Loucy (cell line): ENCODE results near the gene C15orf39.
"Not testable (repeated sequence)": the region's sequence is repeated elsewhere in the genome, so short reads cannot be mapped to it uniquely, and the experiment has no call there.

Experiments
- H2AFZ ChIP-seq: fragments of 200-600 bp; sonication (generic); 2 replicates; pipeline ENCODE4 v1.6.0; 2016; ENCODE audit warnings: antibody characterized with exemption, mild to moderate bottlenecking, low read length, moderate library complexity
- H3F3A ChIP-seq: fragments of 200-600 bp; 2 replicates; pipeline ENCODE4 v1.6.0; 2016; ENCODE audit warnings: antibody characterized with exemption, low read depth, mild to moderate bottlenecking
- H3K27me3 ChIP-seq: fragments of 200-600 bp; sonication (generic); 2 replicates; pipeline ENCODE4 v1.6.1; 2014; ENCODE audit warnings: low read length, mild to moderate bottlenecking; ENCODE audit not compliant: insufficient read depth, poor library complexity, severe bottlenecking
- H3K36me3 ChIP-seq: fragments of 200-600 bp; sonication (generic); 2 replicates; pipeline ENCODE4 v1.6.1; 2016; ENCODE audit warnings: low read length; ENCODE audit not compliant: insufficient read depth
- H3K4me1 ChIP-seq: fragments of 200-600 bp; sonication (generic); 2 replicates; pipeline ENCODE4 v1.5.1; 2014; ENCODE audit warnings: low read length, mild to moderate bottlenecking; ENCODE audit not compliant: insufficient read depth, poor library complexity, severe bottlenecking
- H3K4me2 ChIP-seq: fragments of 200-600 bp; sonication (generic); 2 replicates; pipeline ENCODE4 v1.6.0; 2014; ENCODE audit warnings: antibody characterized with exemption, low read length, low read depth, mild to moderate bottlenecking; ENCODE audit not compliant: poor library complexity, severe bottlenecking
- H3K4me3 ChIP-seq: fragments of 200-600 bp; sonication (generic); 2 replicates; pipeline ENCODE4 v1.5.1; 2014; ENCODE audit warnings: low read length, mild to moderate bottlenecking, mixed read lengths; ENCODE audit not compliant: poor library complexity, severe bottlenecking
- H3K79me2 ChIP-seq: fragments of 200-600 bp; sonication (generic); 2 replicates; pipeline ENCODE4 v1.6.1; 2014; ENCODE audit warnings: low read length; ENCODE audit not compliant: insufficient read depth
- H3K9ac ChIP-seq: fragments of 200-600 bp; sonication (generic); 2 replicates; pipeline ENCODE4 v1.6.0; 2014; ENCODE audit warnings: mild to moderate bottlenecking, low read depth, low read length, moderate library complexity; ENCODE audit not compliant: poor library complexity, severe bottlenecking
- H3K9me2 ChIP-seq: fragments of 200-600 bp; sonication (generic); replicated peaks from 2 replicates; pipeline ENCODE4 v1.6.1; 2016; ENCODE audit warnings: low read depth, low read length, mixed read lengths
- H3K9me3 ChIP-seq: fragments of 200-600 bp; sonication (generic); 2 replicates; pipeline ENCODE4 v1.6.1; 2014; ENCODE audit warnings: mild to moderate bottlenecking, antibody characterized with exemption, low read length, low read depth; ENCODE audit not compliant: insufficient read depth
- H4K20me1 ChIP-seq: fragments of 200-600 bp; sonication (generic); 2 replicates; pipeline ENCODE4 v1.6.0; 2014; ENCODE audit warnings: antibody characterized with exemption, low read length, mild to moderate bottlenecking; ENCODE audit not compliant: insufficient read depth, poor library complexity, severe bottlenecking
- EZH2phosphoT487 ChIP-seq: fragments of 200-600 bp; IDR thresholded peaks from 2 replicates; pipeline ENCODE4 v1.6.1; 2018; ENCODE audit warnings: antibody characterized with exemption, mild to moderate bottlenecking, moderate library complexity, borderline replicate concordance
- TF ChIP-seq, protein P1 (sequence below): fragments of 200-600 bp; sonication (generic); conservative IDR thresholded peaks from 2 replicates; pipeline ENCODE4 v1.5.1; 2014; ENCODE audit warnings: mild to moderate bottlenecking, antibody characterized with exemption, low read length

Gene C15orf39

GRCh38 chr15:75223688-75224087, 22.0 kb downstream of the C15orf39 start:
- Histone ChIP-seq H2AFZ (no peak overlapping the region), H3K4me1 (no peaks in the 10 kb centered on the region), H3K27me3 (no peaks in the 10 kb centered on the region), H3K4me2 (no peak overlapping the region), H3K36me3 (no peaks in the 10 kb centered on the region), H3K4me3 (no peak overlapping the region), H3F3A (no peaks in the 10 kb centered on the region), H3K9ac (no peak overlapping the region), H3K9me3 (no peaks in the 10 kb centered on the region), H3K9me2 (no peaks in the 10 kb centered on the region), H3K79me2 (no peaks in the 10 kb centered on the region), H4K20me1 (no peaks in the 10 kb centered on the region)
- TF ChIP-seq, protein P1, sequence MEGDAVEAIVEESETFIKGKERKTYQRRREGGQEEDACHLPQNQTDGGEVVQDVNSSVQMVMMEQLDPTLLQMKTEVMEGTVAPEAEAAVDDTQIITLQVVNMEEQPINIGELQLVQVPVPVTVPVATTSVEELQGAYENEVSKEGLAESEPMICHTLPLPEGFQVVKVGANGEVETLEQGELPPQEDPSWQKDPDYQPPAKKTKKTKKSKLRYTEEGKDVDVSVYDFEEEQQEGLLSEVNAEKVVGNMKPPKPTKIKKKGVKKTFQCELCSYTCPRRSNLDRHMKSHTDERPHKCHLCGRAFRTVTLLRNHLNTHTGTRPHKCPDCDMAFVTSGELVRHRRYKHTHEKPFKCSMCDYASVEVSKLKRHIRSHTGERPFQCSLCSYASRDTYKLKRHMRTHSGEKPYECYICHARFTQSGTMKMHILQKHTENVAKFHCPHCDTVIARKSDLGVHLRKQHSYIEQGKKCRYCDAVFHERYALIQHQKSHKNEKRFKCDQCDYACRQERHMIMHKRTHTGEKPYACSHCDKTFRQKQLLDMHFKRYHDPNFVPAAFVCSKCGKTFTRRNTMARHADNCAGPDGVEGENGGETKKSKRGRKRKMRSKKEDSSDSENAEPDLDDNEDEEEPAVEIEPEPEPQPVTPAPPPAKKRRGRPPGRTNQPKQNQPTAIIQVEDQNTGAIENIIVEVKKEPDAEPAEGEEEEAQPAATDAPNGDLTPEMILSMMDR: no peak
- no peak for TF ChIP-seq EZH2phosphoT487

DNA sequence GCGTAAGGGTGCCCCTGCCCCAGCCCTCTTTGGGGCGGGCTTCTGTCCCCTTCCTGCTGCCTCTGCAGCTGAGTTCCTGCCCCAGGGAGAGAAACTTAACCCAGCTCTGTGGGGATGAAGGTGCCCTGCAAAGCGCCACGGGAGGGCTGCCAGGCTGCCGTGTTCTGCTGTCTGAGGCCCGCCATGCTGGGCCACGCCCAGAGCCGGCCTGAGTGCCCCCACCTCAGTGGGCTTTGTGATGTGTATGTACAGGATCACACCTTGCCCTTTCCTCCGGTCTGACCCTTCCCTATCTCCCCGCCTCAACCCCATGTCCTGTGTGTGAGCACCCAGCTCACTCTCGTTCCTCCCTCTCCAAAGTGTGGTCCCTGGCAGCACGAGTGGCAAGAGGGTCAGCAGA, 22.6 kb downstream of the C15orf39 start:
- Histone ChIP-seq H3K4me3 (no peak overlapping the region), H4K20me1 (no peaks in the 10 kb centered on the region), H3K27me3 (no peaks in the 10 kb centered on the region)

DNA sequence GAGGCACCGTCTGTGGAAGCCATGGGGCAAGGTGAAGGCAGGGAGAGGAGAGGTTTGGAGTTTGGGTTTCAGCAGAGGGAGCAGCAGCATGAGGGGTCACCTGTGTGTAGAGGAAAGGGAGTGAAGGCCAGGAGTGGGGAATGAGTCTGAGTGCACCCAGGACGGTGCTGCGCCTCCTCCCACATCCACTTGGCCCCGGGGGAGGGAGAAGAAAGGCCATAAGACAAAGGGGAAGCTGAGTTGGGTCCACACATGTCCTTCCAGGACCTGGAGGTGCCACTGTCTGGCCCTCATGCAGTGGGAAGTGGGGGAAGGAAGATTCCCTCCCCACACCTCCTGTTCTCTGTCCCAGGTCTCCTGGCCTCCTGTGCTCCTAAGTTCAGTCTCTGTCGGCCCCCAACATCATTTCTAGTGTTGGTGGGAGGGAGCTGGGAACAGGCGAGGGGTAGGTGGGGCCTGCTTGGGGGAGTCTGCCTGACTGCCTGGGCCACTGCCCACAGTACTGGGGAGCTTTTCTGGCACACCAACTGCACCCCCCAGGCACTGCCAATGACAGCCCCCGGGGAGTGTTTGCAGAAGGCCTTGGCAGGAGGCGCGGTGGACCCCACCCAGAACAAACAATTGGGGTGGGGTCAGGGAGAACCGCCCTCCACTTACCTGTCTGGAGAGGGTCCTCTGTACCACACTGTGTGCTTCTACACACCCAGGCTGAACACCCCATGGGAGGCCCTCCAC, 23.6 kb downstream of the C15orf39 start:
- H3K36me3 ChIP-seq, H3K4me1 ChIP-seq, H3K4me2 ChIP-seq, H2AFZ ChIP-seq, H3K79me2 ChIP-seq, H3K9ac ChIP-seq, H4K20me1 ChIP-seq, H3K4me3 ChIP-seq, H3F3A ChIP-seq, H3K27me3 ChIP-seq, H3K9me3 ChIP-seq, H3K9me2 ChIP-seq: not testable (repeated sequence)

More for the DNA sequence above, 22.6 kb downstream of the C15orf39 start:
- Histone ChIP-seq H3F3A (no peaks in the 10 kb centered on the region), H3K36me3 (no peaks in the 10 kb centered on the region), H3K9ac (no peak overlapping the region), H3K9me3 (no peaks in the 10 kb centered on the region), H3K4me2 (no peak overlapping the region), H3K4me1 (no peaks in the 10 kb centered on the region), H3K79me2 (no peaks in the 10 kb centered on the region), H3K9me2 (no peaks in the 10 kb centered on the region), H2AFZ (no peak overlapping the region)
- no peak for TF ChIP-seq EZH2phosphoT487
- TF ChIP-seq, protein P1: no peak
